Smooth muscle cell (in vitro differentiated cells): ENCODE measurements around the gene LZTFL1. TPM values are rescaled to one million over a fixed set of nuclear protein-coding genes. Genes with fewer than 3 reads are reported as not detected.
A peak's percentile ranks its signal among the peaks of the same experiment; 100 is the strongest.

ENCODE experiments used
- DNase-seq: peaks from one replicate; lab custom pipeline; 2025; ENCODE audit not compliant: unreplicated experiment; lab: John Stamatoyannopoulos, UW
- H2AFZ ChIP-seq: fragments of 200-600 bp; sonication (generic); 2 replicates; pipeline ENCODE4 v1.6.0; 2016; ENCODE audit warnings: antibody characterized with exemption, low read depth, mild to moderate bottlenecking
- H3F3A ChIP-seq: fragments of 200-600 bp; sonication (generic); 2 replicates; pipeline ENCODE4 v1.6.0; 2017; ENCODE audit warnings: antibody characterized with exemption, low read depth
- H3K27ac ChIP-seq: fragments of 200-600 bp; sonication (generic); 2 replicates; pipeline ENCODE4 v1.5.1; 2016; ENCODE audit warnings: low read depth, mild to moderate bottlenecking
- H3K27me3 ChIP-seq: fragments of 200-600 bp; sonication (generic); 2 replicates; pipeline ENCODE4 v1.6.1; 2016; ENCODE audit warnings: low read depth, mild to moderate bottlenecking
- H3K36me3 ChIP-seq: fragments of 200-600 bp; sonication (generic); 2 replicates; pipeline ENCODE4 v1.5.1; 2016; ENCODE audit warnings: low read depth
- H3K4me1 ChIP-seq: fragments of 200-600 bp; sonication (generic); 2 replicates; pipeline ENCODE4 v1.5.1; 2016; ENCODE audit warnings: low read depth
- H3K4me2 ChIP-seq: fragments of 200-600 bp; sonication (generic); 2 replicates; pipeline ENCODE4 v1.6.0; 2016; ENCODE audit warnings: mild to moderate bottlenecking
- H3K4me3 ChIP-seq: fragments of 200-600 bp; sonication (generic); 2 replicates; pipeline ENCODE4 v1.5.1; 2016; ENCODE audit warnings: mild to moderate bottlenecking
- H3K79me2 ChIP-seq: fragments of 200-600 bp; sonication (generic); 2 replicates; pipeline ENCODE4 v1.6.0; 2016; ENCODE audit warnings: low read depth, mild to moderate bottlenecking
- H3K9ac ChIP-seq: fragments of 200-600 bp; sonication (generic); 2 replicates; pipeline ENCODE4 v1.6.0; 2016; ENCODE audit warnings: low read depth
- H3K9me3 ChIP-seq: fragments of 200-600 bp; sonication (generic); replicated peaks from 2 replicates; pipeline ENCODE4 v1.5.1; 2016; ENCODE audit warnings: low read depth
- H4K20me1 ChIP-seq: fragments of 200-600 bp; sonication (generic); 2 replicates; pipeline ENCODE4 v1.6.0; 2016; ENCODE audit warnings: low read depth
- WGBS: methylation state at CpG from one replicate; pipeline ENCODE4 v1.1.7; 2016; ENCODE audit warnings: low lambda C conversion rate; 5-methylcytosine and 5-hydroxymethylcytosine counted together
- polyA plus RNA-seq: library from polyadenylated mRNA; unstranded; fragments of >200 nt; fragmentation: Nextera tagmentation; extraction: Ambion mirVana; gene quantifications from 2 replicates; pipeline ENCODE4 v1.2.1, GENCODE V29; 2016
- total RNA-seq: library from RNA; depleted of rRNA; stranded (reverse); fragments of >200 nt; gene quantifications from 2 replicates; pipeline ENCODE4 v1.2.3, GENCODE V29; 2014
- TF ChIP-seq, protein P1 (sequence below): fragments of 200-600 bp; sonication (generic); IDR thresholded peaks from 2 replicates; pipeline ENCODE4 v1.5.1; 2017; ENCODE audit warnings: borderline replicate concordance, mild to moderate bottlenecking, antibody characterized with exemption; ENCODE audit not compliant: insufficient read depth, poor library complexity, severe bottlenecking

Gene LZTFL1
- total and polyA plus RNA-seq, 2 experiments from 2014 or later = 8.6 to 29.4 TPM

DNA sequence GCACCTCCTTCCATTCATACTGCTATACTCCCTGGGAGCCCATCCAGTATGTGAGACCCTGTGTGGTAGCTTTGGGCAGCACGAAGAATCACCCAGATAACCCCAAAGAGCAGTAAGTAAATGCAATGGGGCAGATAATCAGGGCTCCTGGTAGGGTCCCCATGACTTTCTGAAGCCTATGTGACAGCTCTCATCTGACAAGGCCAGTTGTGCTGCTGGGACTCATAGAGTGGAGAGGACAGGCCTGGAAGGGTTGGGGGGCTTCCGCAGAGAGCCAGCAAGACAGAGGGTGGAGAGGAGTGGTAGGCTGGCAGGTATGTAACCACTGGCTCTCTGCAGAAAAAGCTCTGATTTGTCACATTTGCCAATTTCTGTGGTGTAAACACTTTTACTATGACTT is 42.3 kb downstream of the LZTFL1 start:
- H3K27ac ChIP-seq = no peak overlapping the region
- no peaks in the 10 kb centered on the region for H3K4me1 ChIP-seq
- TF ChIP-seq, protein P1, sequence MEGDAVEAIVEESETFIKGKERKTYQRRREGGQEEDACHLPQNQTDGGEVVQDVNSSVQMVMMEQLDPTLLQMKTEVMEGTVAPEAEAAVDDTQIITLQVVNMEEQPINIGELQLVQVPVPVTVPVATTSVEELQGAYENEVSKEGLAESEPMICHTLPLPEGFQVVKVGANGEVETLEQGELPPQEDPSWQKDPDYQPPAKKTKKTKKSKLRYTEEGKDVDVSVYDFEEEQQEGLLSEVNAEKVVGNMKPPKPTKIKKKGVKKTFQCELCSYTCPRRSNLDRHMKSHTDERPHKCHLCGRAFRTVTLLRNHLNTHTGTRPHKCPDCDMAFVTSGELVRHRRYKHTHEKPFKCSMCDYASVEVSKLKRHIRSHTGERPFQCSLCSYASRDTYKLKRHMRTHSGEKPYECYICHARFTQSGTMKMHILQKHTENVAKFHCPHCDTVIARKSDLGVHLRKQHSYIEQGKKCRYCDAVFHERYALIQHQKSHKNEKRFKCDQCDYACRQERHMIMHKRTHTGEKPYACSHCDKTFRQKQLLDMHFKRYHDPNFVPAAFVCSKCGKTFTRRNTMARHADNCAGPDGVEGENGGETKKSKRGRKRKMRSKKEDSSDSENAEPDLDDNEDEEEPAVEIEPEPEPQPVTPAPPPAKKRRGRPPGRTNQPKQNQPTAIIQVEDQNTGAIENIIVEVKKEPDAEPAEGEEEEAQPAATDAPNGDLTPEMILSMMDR = no peak
- no peaks in the 10 kb centered on the region for H3K9me3 ChIP-seq
- no peak overlapping the region for H3K4me3 ChIP-seq
- H3K27me3 ChIP-seq = peaks cover 56% of the 10 kb centered on the region
- WGBS = 93% methylated on average over 2 of the region's 2 CpGs
- no peak overlapping the region for H3K9ac ChIP-seq
- no peaks in the 10 kb centered on the region for H3K79me2 ChIP-seq
- H3K4me2 ChIP-seq = no peak overlapping the region
- H3F3A ChIP-seq = no peaks in the 10 kb centered on the region
- H3K36me3 ChIP-seq = no peaks in the 10 kb centered on the region
- no peak for DNase-seq
- no peaks in the 10 kb centered on the region for H4K20me1 ChIP-seq
- H2AFZ ChIP-seq = no peak overlapping the region

GRCh38 chr3:45798034-45798433 is 43.9 kb downstream of the LZTFL1 start:
- no peak for DNase-seq
- TF ChIP-seq, protein P1 = no peak
- peaks cover 66% of the 10 kb centered on the region for H3K27me3 ChIP-seq

GRCh38 chr3:45796902-45797637 is 44.8 kb downstream of the LZTFL1 start:
- H3K27ac ChIP-seq = no peak overlapping the region
- peaks cover 66% of the 10 kb centered on the region for H3K27me3 ChIP-seq
- no peaks in the 10 kb centered on the region for H3F3A ChIP-seq
- TF ChIP-seq, protein P1 = no peak
- no peak for DNase-seq
- no peaks in the 10 kb centered on the region for H3K9me3 ChIP-seq
- peak overlapping the region; percentile 88 for H3K4me2 ChIP-seq
- no peak overlapping the region for H2AFZ ChIP-seq
- no peaks in the 10 kb centered on the region for H3K4me1 ChIP-seq
- no peak overlapping the region for H3K9ac ChIP-seq
- no peaks in the 10 kb centered on the region for H3K36me3 ChIP-seq
- peak overlapping the region; percentile 49 for H3K4me3 ChIP-seq
- no peaks in the 10 kb centered on the region for H3K79me2 ChIP-seq
- 71% methylated on average over 13 of the region's 13 CpGs for WGBS
- no peaks in the 10 kb centered on the region for H4K20me1 ChIP-seq

More at GRCh38 chr3:45798034-45798433, 43.9 kb downstream of the LZTFL1 start:
- no peaks in the 10 kb centered on the region for H3K36me3 ChIP-seq
- no peaks in the 10 kb centered on the region for H3K9me3 ChIP-seq
- H4K20me1 ChIP-seq = no peaks in the 10 kb centered on the region
- H3F3A ChIP-seq = no peaks in the 10 kb centered on the region
- H3K9ac ChIP-seq = no peak overlapping the region
- 66% methylated on average over 4 of the region's 4 CpGs for WGBS
- no peak overlapping the region for H3K4me3 ChIP-seq
- H3K27ac ChIP-seq = no peak overlapping the region
- H3K4me1 ChIP-seq = no peaks in the 10 kb centered on the region
- no peaks in the 10 kb centered on the region for H3K79me2 ChIP-seq
- no peak overlapping the region for H3K4me2 ChIP-seq
- H2AFZ ChIP-seq = no peak overlapping the region
